GM18520 (cell line): ENCODE measurements around the gene HS1BP3.

ENCODE experiments used
- ATAC-seq: cut with Tn5 transposase; IDR thresholded peaks from one replicate; pipeline ENCODE4 v1.9.1; 2021; ENCODE audit not compliant: unreplicated experiment

The HS1BP3 gene

GRCh38 chr2:20674974-20675679 is 24.2 kb upstream of the HS1BP3 start:
- no peak for ATAC-seq

GRCh38 chr2:20674309-20674965 is 23.5 kb upstream of the HS1BP3 start:
- no peak for ATAC-seq

GRCh38 chr2:20673686-20674308 is 22.9 kb upstream of the HS1BP3 start:
- no peak for ATAC-seq

GRCh38 chr2:20672201-20672951 is 21.5 kb upstream of the HS1BP3 start:
- no peak for ATAC-seq

GRCh38 chr2:20671736-20672080 is 20.8 kb upstream of the HS1BP3 start:
- ATAC-seq: no peak

- no peak for ATAC-seq
Observed at GRCh38 chr2:20671036-20671735, 20.3 kb upstream of the HS1BP3 start.

GRCh38 chr2:20670315-20671035 is 19.6 kb upstream of the HS1BP3 start:
- no peak for ATAC-seq

- ATAC-seq: no peak
Observed at GRCh38 chr2:20669562-20670314, 18.8 kb upstream of the HS1BP3 start.

GRCh38 chr2:20668871-20669475 is 18.1 kb upstream of the HS1BP3 start:
- ATAC-seq: no peak

- ATAC-seq: no peak
Observed at GRCh38 chr2:20668451-20668850, 17.6 kb upstream of the HS1BP3 start.

- no peak for ATAC-seq
Observed at GRCh38 chr2:20667531-20668401, 16.9 kb upstream of the HS1BP3 start.

- ATAC-seq: no peak
Observed at GRCh38 chr2:20667151-20667530, 16.2 kb upstream of the HS1BP3 start.

- no peak for ATAC-seq
Observed at GRCh38 chr2:20666304-20667150, 15.6 kb upstream of the HS1BP3 start, which contains the start of gene GDF7. TSS of gene GDF7 (plus strand) at chr2:20667144. CDS start at chr2:20667240, 96 bp downstream.

- ATAC-seq: no peak
Observed at GRCh38 chr2:20666005-20666303, 15.1 kb upstream of the HS1BP3 start.

GRCh38 chr2:20665243-20666004 is 14.5 kb upstream of the HS1BP3 start:
- no peak for ATAC-seq

GRCh38 chr2:20664431-20665242 is 13.7 kb upstream of the HS1BP3 start:
- no peak for ATAC-seq
